Gastrocnemius medialis (tissue), 4 donors: ENCODE data around the gene ARSK.
"Not testable (repeated sequence)": the region's sequence is repeated elsewhere in the genome, so short reads cannot be mapped to it uniquely, and the experiment has no call there.

Experiments
- POLR2A ChIP-seq, 2 donors: fragments of 450-650 bp; IDR thresholded peaks; one replicate each; pipeline ENCODE4 v1.6.1; 2017; ENCODE audit warnings: antibody characterized with exemption in 2 of 2, mild to moderate bottlenecking in 2 of 2, moderate library complexity in 2 of 2
- TF ChIP-seq, protein P1 (sequence below), 5 experiments: fragments of 450-650 bp in 3 of 5; fragments of 200-600 bp in 2 of 5; sonication (generic) in 2 of 5; IDR thresholded peaks in 4 of 5; conservative IDR thresholded peaks in 1 of 5; 1 replicate in 4 of 5; 2 replicates in 1 of 5; pipeline ENCODE4 v1.5.1; 2016 to 2019; ENCODE audit warnings: antibody characterized with exemption in 5 of 5, mild to moderate bottlenecking in 3 of 5, moderate library complexity in 3 of 5

- TF ChIP-seq, protein P1, sequence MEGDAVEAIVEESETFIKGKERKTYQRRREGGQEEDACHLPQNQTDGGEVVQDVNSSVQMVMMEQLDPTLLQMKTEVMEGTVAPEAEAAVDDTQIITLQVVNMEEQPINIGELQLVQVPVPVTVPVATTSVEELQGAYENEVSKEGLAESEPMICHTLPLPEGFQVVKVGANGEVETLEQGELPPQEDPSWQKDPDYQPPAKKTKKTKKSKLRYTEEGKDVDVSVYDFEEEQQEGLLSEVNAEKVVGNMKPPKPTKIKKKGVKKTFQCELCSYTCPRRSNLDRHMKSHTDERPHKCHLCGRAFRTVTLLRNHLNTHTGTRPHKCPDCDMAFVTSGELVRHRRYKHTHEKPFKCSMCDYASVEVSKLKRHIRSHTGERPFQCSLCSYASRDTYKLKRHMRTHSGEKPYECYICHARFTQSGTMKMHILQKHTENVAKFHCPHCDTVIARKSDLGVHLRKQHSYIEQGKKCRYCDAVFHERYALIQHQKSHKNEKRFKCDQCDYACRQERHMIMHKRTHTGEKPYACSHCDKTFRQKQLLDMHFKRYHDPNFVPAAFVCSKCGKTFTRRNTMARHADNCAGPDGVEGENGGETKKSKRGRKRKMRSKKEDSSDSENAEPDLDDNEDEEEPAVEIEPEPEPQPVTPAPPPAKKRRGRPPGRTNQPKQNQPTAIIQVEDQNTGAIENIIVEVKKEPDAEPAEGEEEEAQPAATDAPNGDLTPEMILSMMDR (IDR thresholded peaks at IDR 0.05 in 4 of 5, conservative IDR thresholded peaks at IDR 0.05 in 1 of 5) = not testable (repeated sequence)
- not testable (repeated sequence) for TF ChIP-seq POLR2A (IDR thresholded peaks at IDR 0.05)
Observed at GRCh38 chr5:95632942-95633341, 78.0 kb downstream of the ARSK start.
